Endometrial microvascular endothelial cells (primary cell): Measurements from ENCODE around the gene SDK2. TPM values are rescaled to one million over a fixed set of nuclear protein-coding genes. Genes with fewer than 3 reads are reported as not detected.

ENCODE experiments used
- in situ Hi-C: cut with HindIII; loops from 2 replicates; pipeline ENCODE4 v1.10.0; 2017; ENCODE audit warnings: low sequenced_read_pairs, low pct_unique_long_range_greater_than_20kb; ENCODE audit errors: inconsistent ontology term
- total RNA-seq: library from RNA; depleted of rRNA; stranded (reverse); fragments of >200 nt; gene quantifications from one replicate; pipeline ENCODE4 v1.2.3, GENCODE V29; 2015; ENCODE audit errors: inconsistent ontology term

Gene SDK2
- total RNA-seq, 1 donor from 2014 or later, result not detected

DNA sequence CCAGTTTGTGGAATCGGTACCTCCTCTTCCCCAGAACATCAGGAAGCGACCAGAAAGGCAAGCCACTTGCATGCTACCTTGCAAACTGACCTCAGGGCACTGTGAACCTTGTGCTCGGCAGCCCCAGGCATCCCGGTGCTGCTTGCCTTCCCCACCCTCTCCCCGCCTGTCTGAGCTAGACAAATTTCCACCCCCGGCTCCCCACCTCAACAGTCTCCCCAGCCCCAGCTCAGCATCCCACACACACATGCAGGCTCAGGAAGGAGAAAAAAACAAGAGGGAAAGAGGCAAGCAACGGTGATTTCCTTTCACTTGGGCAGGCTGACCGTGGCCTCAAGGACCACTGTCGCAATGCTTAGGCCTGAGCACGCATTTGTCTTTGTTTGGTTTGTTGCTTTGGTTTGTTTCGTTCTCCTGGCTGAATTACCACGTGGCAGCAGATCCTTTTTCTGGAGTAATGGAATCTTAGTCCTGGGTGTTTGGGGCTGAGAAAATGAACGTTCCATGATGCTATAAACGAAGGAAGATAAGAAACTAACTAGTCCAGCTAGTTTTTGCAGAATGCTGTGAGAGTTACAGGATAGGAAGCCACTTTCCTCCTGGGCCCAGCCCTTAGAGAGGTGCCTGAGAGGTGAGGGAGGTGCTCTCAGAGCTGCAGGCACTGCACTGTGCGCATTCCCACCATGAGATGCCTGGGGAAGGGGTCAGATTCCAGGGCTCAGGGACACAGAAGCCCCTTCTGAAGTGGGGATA is 27.9 kb downstream of the SDK2 start:
- in situ Hi-C loops, result no loop called here

DNA sequence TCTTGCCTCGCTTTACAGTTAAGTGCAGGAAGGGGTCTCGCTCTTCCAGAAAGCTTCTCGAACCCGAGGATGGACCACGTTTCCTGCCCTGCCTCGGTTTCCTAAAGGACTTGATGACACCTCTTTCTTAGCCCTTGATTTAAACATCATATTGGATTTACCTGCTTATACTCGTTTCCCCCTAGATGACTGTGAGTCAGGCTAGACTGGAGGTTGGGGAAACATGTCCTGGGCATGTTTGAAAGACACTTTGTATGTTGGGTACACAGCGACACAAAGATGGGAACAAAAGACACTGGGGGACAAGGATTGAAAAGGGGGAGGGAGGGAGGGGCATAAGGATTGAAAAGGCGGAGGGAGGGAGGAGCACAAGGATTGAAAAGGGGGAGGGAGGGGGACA is 30.0 kb downstream of the SDK2 start:
- in situ Hi-C loops, result no loop called here

DNA sequence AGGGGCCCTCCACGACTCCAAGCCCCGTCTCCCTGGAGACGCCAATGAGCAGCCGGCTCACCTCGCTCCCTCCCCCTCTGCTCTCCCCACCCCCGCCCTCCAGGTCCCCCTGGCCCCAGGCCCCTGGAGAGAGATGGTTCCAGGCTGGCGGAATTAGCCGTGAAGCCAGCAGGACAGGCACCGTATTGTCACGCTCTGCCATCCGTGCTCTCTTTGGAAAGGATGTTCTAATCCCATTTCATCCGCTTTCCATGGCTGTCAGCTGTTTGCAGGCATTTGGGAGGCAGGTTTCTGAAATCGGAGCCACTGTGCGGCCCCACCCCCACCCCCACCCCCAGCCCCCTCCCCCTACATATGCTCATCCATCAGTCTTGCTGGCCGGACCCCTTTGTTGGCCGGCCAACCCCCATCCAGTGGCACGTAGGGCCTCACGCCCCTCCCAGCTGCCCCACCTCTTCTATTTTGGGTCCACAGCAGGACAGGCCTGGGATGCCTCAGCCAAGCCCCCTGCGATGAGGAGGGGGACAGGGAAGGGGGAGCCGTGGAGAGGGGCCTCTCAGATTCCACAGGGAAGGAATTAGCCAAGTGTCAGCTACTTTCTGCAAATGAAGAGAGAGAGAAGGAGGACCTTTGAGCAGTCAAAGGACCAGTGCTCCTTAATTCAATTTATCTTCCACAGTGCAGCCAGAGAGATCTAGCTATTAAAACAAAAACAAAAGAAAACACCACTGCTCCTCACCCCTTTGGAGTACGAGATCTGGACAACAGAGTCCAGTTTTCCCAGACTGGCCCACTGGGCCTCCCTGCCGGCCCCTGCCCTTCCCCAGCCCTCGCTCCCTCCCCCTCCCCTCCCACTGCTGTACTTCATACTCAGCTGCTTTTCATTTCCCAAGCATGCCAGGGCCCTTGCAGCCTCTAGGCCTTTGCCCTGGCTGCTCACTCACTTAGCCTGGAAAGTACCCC is 30.7 kb downstream of the SDK2 start:
- in situ Hi-C loops, result no loop called here

DNA sequence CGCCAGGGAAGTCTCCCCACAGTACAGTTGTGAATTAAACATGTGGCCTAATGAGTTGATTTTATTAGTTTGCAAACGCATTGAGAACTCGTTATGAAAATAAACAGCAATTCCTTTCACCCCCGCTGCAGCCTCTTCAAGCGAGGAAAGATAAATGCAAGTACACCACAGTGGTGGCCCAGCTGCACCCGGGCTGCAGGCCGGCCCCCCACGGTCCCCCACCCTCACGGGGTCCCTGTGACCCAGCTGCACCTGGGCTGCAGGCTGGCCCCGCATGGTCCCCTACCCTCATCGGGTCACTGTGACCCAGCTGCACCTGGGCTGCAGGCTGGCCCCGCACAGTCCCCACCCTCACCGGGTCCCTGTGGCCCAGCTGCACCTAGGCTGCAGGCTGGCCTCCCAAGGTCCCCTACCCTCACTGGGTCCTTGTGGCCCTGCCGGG is 32.2 kb downstream of the SDK2 start:
- in situ Hi-C loops, result no loop called here

DNA sequence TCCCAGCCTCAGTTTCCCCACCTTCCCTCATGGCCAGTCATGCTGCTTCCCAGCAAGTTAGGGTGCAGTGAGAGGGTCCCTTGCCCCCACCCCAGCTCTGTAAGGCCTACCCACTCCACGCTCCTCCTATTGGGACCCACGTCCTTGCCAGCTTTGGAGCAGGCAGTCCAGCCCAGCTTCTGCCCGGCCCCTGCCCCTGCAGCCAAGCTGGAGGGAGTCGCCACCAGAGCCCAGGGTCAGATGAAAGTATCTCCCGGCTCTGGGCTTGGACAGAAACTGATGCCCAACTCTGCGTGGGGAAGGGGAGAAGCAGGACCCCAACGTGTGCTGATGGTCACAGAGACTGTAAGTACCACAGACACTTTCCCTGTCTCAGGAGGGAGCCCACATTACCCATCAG is 32.6 kb downstream of the SDK2 start:
- in situ Hi-C loops, result no loop called here

DNA sequence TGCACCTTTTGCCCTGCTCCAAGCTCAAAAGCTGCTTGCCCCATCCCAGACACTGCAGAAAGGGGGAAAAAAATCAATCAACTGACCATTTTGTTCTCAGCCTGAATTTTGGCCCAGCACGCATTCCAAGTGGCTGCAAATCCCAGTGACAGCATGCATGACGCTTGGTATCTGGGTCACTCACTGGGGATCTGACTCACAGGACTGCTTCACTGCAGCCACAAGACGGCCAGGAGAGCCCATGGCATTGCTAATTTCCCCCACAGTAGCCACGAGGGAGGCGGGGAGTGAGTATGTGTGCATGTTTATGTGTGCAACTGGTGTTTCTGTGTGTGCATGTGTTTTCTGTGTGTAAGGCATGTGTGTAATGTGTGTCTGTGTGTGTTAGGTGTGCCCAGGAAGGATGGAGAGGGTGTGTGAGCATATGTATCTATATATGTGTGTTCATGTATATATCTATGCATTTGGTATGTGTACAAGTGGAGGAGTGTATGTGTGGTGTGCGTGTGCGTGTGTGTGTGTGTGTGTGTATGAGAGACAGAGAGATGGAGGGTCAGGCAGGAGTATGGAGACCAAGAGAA is 33.8 kb downstream of the SDK2 start:
- in situ Hi-C loops, result no loop called here

DNA sequence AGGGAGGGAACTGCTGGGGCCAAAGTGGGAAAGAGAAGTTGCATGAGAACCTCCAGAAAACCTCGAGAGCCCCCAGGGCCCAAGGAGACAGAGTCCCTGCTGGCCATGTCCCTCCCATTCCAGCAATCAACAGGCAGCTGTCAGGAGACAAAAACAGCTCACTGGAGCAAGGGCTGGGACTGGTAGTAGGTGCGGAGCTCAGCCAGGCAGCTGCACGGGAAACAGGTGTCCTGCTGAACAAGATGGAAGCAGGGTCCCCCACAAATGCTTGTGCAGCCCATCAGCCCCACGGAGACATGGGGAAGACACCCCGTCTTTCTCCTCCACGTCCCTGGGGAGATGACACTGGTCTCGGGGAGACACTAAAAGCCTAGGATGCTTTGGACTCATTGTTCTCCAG is 34.5 kb downstream of the SDK2 start:
- in situ Hi-C loops, result no loop called here

DNA sequence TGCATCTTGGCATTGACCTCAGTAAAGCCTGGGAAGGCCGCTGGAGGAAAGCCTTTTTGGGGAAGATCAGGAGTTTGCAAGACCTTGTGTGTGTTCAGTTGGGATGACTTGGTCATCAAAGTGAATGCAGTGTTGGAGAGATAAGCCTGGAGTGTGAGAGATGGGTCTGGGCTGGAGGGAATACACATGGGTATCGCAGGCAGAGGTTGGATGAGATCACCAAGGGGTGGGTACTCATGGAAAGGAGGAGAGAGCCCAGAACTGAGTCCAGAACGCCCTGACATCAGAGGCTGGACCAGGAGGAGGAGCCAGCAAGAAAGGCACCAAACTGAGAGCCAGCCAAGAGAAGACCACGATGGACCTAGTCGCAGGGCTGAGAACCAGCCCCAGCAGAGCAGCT is 35.2 kb downstream of the SDK2 start:
- in situ Hi-C loops, result no loop called here

DNA sequence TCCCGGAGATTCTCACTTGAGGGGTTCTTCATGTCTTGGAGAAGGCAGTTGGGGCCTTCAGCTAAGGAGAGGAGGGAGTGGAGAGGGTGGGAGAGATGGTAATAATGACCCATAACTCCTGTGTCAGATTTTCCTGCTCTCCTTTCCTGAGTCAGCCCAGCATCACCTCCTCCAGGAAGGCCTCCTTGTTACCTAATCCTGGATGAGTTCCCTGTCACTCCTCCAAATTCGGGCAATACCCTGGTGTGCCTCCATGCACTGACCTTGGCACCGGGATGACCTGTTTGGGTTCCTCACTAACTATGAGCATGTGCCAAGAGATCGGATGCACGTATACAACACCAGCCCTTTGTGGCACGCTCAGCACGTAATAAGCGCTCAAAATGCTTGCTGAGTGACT is 38.8 kb downstream of the SDK2 start:
- in situ Hi-C loops, result no loop called here

DNA sequence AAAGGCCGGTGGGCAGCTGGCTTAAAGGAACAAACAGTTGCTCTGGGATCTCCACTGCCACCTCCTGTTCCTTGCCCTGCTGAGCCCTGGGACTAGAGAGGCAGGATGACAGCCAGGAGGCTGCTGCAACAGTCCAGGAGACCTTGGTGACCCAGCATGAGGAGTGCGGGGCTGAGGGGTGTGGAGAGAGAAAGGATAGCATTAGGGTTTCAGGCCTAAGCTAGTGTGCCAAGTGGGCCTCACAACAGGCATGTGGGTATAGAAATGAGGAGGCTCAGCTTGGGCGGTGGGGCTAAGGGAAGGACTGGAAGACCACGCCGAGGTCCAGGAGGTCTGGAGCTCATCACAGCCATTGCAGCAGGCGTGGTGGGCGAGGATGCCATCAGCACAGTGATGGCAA is 39.8 kb downstream of the SDK2 start:
- in situ Hi-C loops, result no loop called here

DNA sequence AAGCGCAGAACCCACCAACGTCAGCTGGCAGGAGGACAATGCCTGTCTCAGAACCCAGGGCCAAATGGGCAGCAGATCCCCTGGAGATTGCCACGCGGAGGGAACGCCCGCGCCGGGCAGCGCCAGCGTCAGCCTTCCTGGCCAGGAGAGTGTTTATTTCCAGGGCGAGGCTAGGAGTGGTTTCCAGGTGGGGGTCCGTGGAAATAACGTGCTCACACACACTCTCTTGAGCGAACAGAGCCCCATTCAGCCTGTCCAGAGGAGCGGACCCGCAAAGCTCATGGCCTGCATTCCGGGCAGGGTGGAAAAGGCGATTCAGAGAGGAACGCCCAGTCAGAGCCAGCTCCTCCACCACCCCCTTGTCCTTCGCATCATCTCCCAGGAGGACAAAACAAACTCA is 40.3 kb downstream of the SDK2 start:
- in situ Hi-C loops, result no loop called here

DNA sequence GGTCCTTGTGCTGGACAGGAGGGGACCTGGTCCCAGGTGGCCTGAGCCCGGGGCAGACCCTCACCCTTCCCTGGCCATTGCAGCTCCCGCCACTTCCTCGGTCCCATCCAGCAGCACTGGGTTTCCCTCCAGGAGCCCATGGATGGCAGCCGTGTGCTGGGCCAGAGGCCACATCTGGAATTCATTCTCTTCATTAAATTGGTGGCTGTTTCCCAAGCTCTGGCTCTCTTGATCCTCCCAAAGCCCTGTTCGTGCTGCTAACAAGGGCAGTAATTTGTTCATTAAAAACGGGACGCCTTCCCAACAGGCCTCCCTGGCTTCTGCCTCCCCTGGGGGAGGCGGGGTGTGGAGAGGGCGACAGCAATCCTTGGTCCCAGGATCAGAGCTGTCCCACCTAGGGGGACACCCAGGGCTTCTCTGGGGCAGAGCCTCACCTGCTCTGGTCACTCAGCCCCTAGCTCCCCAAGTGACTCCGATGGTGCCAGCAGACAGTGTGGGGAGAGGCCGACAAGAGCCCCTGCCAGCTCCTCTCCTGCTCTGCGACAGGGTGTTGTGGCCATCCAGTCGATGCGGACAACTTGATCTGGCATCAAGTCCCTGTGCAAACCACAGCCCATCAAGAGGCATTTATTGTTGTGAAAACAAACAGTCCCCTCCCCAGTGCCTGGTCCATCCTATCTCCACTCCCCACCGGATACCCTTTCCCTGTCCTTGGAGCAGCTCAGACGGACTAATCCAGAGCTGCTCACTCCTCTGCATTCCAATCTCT is 44.0 kb downstream of the SDK2 start:
- in situ Hi-C loops, result no loop called here

DNA sequence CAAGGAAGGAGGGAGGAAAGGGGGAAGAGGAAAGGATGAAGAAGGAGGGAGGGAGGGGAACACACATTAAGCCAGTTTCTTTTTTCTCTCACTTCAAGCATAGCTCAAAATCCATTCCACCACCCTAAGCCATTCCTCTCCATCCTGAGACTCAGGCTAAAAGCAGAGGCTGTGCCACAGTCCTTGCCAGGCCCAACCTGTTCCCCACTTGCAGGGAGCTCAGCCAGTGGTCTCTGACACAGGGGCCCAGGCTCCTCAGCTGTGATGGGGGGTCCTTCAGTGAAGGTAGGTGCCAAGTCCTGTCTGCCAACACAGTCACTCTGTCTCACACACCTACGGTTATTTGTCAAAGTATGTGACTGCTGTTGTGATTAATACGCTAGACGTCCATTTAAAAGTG is 44.6 kb downstream of the SDK2 start:
- in situ Hi-C loops, result no loop called here

DNA sequence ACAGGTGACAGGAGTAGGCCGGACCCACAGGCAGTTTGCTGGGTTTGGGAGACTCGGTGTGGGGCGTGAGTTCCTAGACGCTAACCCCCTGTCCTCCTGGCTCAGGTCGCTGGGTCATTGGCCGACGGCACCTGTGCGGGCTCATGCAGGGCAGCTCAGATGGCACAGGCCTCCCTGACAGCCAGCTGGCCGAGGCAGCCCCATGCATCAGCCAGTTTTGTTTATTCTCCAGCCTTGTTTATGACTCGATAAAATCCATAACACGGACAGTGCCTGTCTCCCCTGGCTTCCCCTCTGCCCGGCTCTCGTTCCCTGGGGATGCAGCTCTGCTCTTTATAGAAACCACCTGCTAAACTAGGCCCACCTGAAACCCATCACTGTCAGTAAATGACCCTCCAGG is 46.0 kb downstream of the SDK2 start:
- in situ Hi-C loops, result no loop called here

DNA sequence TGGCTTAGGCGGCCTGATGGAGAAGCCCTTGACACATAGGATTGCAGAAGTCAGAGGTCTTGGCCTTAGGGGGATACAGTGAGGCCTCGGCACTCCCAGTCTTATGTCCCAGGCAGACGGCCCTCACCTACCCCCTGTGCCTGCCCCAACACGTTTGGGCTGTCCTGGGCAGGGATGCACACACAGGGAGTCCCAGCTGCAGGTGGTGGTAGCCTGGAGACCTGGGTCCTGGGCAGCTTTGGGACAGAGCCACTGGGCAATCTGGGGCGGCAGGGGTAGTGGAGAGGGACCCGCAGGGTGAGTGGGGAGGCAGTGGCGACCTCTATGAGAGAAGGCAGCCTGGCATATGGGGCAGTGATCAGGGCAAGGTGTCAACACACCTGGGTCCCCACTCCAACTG is 48.3 kb downstream of the SDK2 start:
- in situ Hi-C loops, result no loop called here

DNA sequence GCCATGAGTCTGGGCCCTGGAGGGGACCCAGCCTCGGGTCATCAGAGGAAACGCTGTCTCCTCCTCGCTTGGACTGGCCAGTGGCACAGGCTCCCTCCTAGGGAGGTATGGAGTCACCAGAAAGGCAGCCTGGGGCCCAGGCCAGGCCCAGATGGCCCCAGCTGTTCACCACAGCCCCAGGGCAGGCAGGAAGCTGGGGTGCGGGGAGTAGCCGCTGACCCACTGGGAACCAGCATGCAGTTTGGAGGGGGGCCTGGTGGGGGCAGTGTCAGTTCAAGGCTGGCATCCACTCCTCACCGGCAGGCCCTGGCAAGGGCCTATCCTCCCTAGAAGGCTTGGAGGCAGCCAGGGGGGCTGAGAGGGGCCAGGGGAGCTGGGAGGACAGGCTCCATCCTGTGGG is 48.8 kb downstream of the SDK2 start:
- in situ Hi-C loops, result no loop called here

DNA sequence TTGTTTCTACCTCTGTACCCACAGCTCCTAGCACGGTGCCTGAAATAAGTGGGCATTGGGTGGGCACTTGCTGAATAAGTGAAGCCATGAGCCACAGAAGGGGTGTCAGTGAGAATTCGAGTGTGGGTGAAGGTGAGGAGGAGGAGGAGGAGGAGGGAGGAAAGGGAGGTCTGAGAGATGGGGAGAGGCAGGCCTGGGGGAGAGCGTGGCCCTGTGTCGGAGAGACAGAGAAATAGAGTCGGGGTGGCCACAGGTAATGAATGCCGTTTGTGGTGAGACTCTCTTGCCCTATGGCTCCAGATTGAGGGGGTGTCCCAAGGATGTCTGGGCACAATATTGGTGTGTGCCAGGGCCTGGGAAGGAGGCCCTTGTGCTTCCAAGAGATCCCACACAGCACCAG is 49.2 kb downstream of the SDK2 start:
- in situ Hi-C loops, result no loop called here

DNA sequence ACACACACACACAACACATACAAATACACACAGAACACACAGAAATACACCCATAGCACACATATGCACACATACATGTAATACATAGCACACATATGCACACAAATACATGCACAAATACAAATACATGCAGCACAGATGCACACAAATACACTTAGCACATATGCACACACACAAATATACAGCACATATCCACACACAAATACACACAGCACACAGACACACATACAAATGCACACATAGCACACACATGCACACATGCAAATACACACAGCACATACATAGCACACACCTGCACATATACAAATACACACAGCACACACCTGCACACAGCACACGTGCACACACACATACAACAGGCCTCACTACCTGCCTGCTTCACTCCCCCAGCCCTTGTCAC is 49.6 kb downstream of the SDK2 start:
- in situ Hi-C loops, result no loop called here

DNA sequence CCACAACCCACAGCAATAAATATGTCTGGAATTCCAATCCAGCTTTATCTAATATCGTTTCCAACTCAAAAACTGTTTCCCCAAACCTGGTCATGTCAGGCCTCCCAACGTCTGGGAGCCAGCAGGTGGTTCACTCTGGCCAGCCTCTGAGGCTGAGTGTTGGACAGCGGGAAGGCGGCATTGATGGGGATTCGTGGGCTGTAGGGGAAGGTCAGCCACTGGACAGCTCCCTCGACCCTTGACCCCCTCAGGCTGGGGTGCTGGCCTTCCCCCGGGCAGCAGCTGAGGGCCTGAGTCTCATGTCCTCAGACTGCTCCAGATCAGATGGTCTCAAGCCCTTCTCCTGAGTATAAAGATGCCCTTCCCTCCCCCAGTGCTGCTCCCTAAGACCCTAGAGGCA is 50.2 kb downstream of the SDK2 start:
- in situ Hi-C loops, result no loop called here
